Activated T-cell treated with anti-CD3 and anti-CD28 coated beads, Interleukin-2, amount 50 U/mL, for 48 hours (primary cell): ENCODE measurements around the gene MOGAT3.

ENCODE experiments used
- DNase-seq, 2 experiments: peaks; one replicate each; pipeline ENCODE4 v3.0.0-alpha.2; 2020

Gene MOGAT3

DNA sequence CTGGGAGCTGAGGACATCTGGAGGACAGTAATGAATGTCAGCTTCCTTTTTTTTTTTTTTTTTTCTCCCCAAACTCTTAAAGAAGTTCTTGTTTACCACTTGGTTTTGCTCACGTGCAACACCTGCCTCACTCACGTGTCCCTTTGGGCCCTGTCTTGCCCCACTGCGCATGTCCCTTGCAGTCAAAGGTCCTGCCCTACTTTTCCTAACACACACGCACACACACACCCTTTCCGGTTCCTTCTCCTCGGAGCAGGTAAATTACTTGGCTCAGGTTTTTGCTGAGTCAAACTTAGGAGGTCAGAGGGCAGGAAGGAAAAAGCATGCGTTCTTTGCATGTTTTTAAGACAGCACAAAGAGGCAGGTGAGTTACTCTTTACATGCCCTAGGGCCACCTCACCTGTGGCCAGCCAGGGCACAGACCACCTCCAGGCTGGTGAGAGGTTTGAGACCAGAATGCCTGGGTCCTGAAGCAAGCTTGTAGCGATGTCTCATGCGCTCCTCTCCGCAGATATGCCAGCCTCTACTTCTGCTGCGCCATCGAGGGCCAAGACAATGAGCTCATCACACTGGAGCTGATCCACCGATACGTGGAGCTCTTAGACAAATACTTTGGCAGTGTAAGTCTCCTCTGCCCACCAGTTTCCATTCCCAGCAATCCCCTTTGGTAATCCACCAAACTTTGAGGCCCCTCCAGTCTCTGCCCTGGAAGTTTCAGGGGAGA is 43.8 kb downstream of the MOGAT3 start:
- no peak for DNase-seq

GRCh38 chr7:101156277-101156676 is 44.6 kb downstream of the MOGAT3 start:
- no peak for DNase-seq

GRCh38 chr7:101155303-101155702 is 45.5 kb downstream of the MOGAT3 start:
- DNase-seq: no peak

- peak in 1 of 2 experiments; percentile 39 for DNase-seq
These were observed 46.1 kb downstream of the MOGAT3 start for GRCh38 chr7:101154693-101155102.

GRCh38 chr7:101153969-101154692 is 46.7 kb downstream of the MOGAT3 start, which contains the start of gene AP1S1:
Gene AP1S1 (plus strand): TSS chr7:101154476. CDS start chr7:101154515, 39 bp downstream.
- peak; percentile 96 for DNase-seq

GRCh38 chr7:101151908-101152651 is 48.8 kb downstream of the MOGAT3 start:
- DNase-seq: no peak
